Fibroblast of lung (primary cell): ENCODE data around the gene ARFGAP1.

Experiments
- CTCF ChIP-seq, 2 donors: IDR thresholded peaks in 1 of 2; conservative IDR thresholded peaks in 1 of 2; 1 replicate in 1 of 2; 2 replicates in 1 of 2; pipeline ENCODE4 v1.5.1; 2011 to 2012; ENCODE audit warnings: low read length in 2 of 2, control low read depth in 1 of 2, inconsistent platforms in 1 of 2, low read depth in 1 of 2, mild to moderate bottlenecking in 1 of 2
- EZH2 ChIP-seq: IDR thresholded peaks from 2 replicates; pipeline ENCODE4 v1.5.1; 2012; ENCODE audit warnings: low read length, control low read depth, mild to moderate bottlenecking; ENCODE audit errors: missing control alignments

GRCh38 chr20:63275825-63276224, 3.2 kb downstream of the ARFGAP1 start:
- TF ChIP-seq CTCF (conservative IDR thresholded peaks at IDR 0.05 in 1 of 2, IDR thresholded peaks at IDR 0.05 in 1 of 2; ENCODE audit: low read depth in 1 of 2, low read length in 2 of 2) (no peak), EZH2 (no peak)
